HCT116 (cell line): ENCODE data around the gene C18orf32. TPM values are rescaled to one million over a fixed set of nuclear protein-coding genes. Genes with fewer than 3 reads are reported as not detected.

Source experiments
- ATAC-seq: fragments of 200-7000 bp; cut with Tn5 transposase; 2 replicates; pipeline ENCODE4 v1.9.1; 2020; ENCODE audit warnings: mild to moderate bottlenecking, moderate library complexity
- BruUV-seq: library from RNA; stranded (reverse); fragments of 400-500 nt; replicated peaks from 2 replicates; lab custom pipeline; 2021; lab: Mats Ljungman, UMichigan
- CTCF ChIA-PET: fragments of 300-600 bp; sonication (Branson Sonifier 250); formaldehyde crosslinking; loops from one replicate; lab custom pipeline; 2021; ENCODE audit warnings: antibody characterized with exemption; lab: Charles Lee
- POLR2A ChIA-PET: fragments of 300-600, 350-600 bp; sonication (Branson Sonifier 250); formaldehyde crosslinking; loops from one replicate; lab custom pipeline; 2021; ENCODE audit warnings: antibody characterized with exemption; lab: Charles Lee
- RAD21 ChIA-PET, 2 experiments: fragments of 300-600 bp; sonication (Branson Sonifier 250); formaldehyde crosslinking; loops; one replicate each; lab custom pipeline; 2023; ENCODE audit warnings: low total read pairs in 2 of 2; ENCODE audit not compliant: uncharacterized antibody in 2 of 2, unreplicated experiment in 2 of 2, low non-redundant PET in 1 of 2; lab: Charles Lee
- DNase-seq: peaks from one replicate; pipeline ENCODE4 v3.0.0-alpha.2; 2010; ENCODE audit warnings: low read depth, low spot score
- H2AFZ ChIP-seq: fragments of 200-600 bp; shearing (Covaris generic), sonication (generic); 2 replicates; pipeline ENCODE4 v1.6.1; 2017; ENCODE audit warnings: low read depth, mixed run types, mixed read lengths, antibody characterized with exemption, low read length; ENCODE audit not compliant: poor library complexity, severe bottlenecking
- H3K27ac ChIP-seq: 2 replicates; pipeline ENCODE4 v1.5.1; 2012; ENCODE audit warnings: low read depth, low read length
- H3K27me3 ChIP-seq: fragments of 200-600 bp; sonication (generic); 2 replicates; pipeline ENCODE4 v1.6.1; 2016; ENCODE audit warnings: mixed run types, low read length, mixed read lengths; ENCODE audit not compliant: insufficient read depth
- H3K36me3 ChIP-seq, 2 experiments: fragments of 200-500 bp in 1 of 2; fragments of 200-600 bp in 1 of 2; sonication (Bioruptor generic) in 1 of 2; sonication (generic) in 1 of 2; 2 replicates each; pipeline versions ENCODE4 v1.5.1 to v1.6.1; 2014 to 2016; ENCODE audit warnings: low read length in 2 of 2, inconsistent platforms in 1 of 2, mixed read lengths in 1 of 2, mixed run types in 1 of 2; ENCODE audit not compliant: insufficient read depth in 2 of 2, control insufficient read depth in 1 of 2
- H3K4me1 ChIP-seq, 2 experiments: fragments of 200-600 bp in 1 of 2; sonication (generic) in 1 of 2; 2 replicates each; pipeline versions ENCODE4 v1.5.1 to v1.6.1; 2012 to 2017; ENCODE audit warnings: low read length in 2 of 2, inconsistent platforms in 1 of 2, mild to moderate bottlenecking in 1 of 2, mixed read lengths in 1 of 2, mixed run types in 1 of 2, moderate library complexity in 1 of 2; ENCODE audit not compliant: insufficient read depth in 2 of 2, control insufficient read depth in 1 of 2
- H3K4me2 ChIP-seq: fragments of 200-600 bp; sonication (generic); 2 replicates; pipeline ENCODE4 v1.6.1; 2017; ENCODE audit warnings: mixed run types, low read length, mixed read lengths
- H3K4me3 ChIP-seq, 2 experiments: fragments of 200-600 bp in 1 of 2; sonication (generic) in 1 of 2; replicated peaks in 1 of 2; 2 replicates each; pipeline ENCODE4 v1.5.1; 2011 to 2016; ENCODE audit warnings: low read length in 2 of 2, control low read depth in 1 of 2, low read depth in 1 of 2, mild to moderate bottlenecking in 1 of 2, mixed read lengths in 1 of 2, mixed run types in 1 of 2
- H3K79me2 ChIP-seq: fragments of 200-600 bp; sonication (generic); 2 replicates; pipeline ENCODE4 v1.6.1; 2017; ENCODE audit warnings: mild to moderate bottlenecking, mixed run types, low read length, moderate library complexity, mixed read lengths; ENCODE audit not compliant: insufficient read depth
- H3K9ac ChIP-seq: fragments of 200-600 bp; sonication (generic); 2 replicates; pipeline ENCODE4 v1.6.1; 2016; ENCODE audit warnings: low read length, mixed read lengths
- H3K9me2 ChIP-seq: fragments of 200-600 bp; sonication (generic), shearing (Covaris generic); 2 replicates; pipeline ENCODE4 v1.6.1; 2017; ENCODE audit warnings: mixed run types, mild to moderate bottlenecking, moderate library complexity; ENCODE audit not compliant: insufficient read depth
- H3K9me3 ChIP-seq, 2 experiments: fragments of 200-500 bp in 1 of 2; fragments of 200-600 bp in 1 of 2; sonication (Bioruptor generic) in 1 of 2; sonication (generic) in 1 of 2; 2 replicates each; pipeline ENCODE4 v1.6.1; 2014 to 2017; ENCODE audit warnings: low read length in 2 of 2, mixed read lengths in 2 of 2, inconsistent platforms in 1 of 2, low read depth in 1 of 2, mild to moderate bottlenecking in 1 of 2, mixed run types in 1 of 2, moderate library complexity in 1 of 2; ENCODE audit not compliant: control insufficient read depth in 1 of 2, insufficient read depth in 1 of 2
- H4K20me1 ChIP-seq: fragments of 200-600 bp; sonication (generic), shearing (Covaris generic); 2 replicates; pipeline ENCODE4 v1.6.1; 2017; ENCODE audit warnings: mixed run types, mild to moderate bottlenecking, moderate library complexity; ENCODE audit not compliant: insufficient read depth
- EZH2 ChIP-seq: fragments of 200-600 bp; sonication (generic); IDR thresholded peaks from 2 replicates; pipeline ENCODE4 v1.6.1; 2017; ENCODE audit warnings: antibody characterized with exemption, mixed run types
- EZH2phosphoT487 ChIP-seq: fragments of 200-600 bp; IDR thresholded peaks from 2 replicates; pipeline ENCODE4 v1.6.1; 2018; ENCODE audit warnings: antibody characterized with exemption, borderline replicate concordance
- JUND ChIP-seq: IDR thresholded peaks from 2 replicates; pipeline ENCODE4 v1.6.1; 2012
- POLR2A ChIP-seq: IDR thresholded peaks from 2 replicates; pipeline ENCODE4 v1.7.0; 2011; ENCODE audit warnings: borderline replicate concordance; ENCODE audit not compliant: insufficient read depth, insufficient read length; ENCODE audit errors: extremely low read depth
- POLR2AphosphoS5 ChIP-seq: IDR thresholded peaks from 2 replicates; pipeline ENCODE4 v1.6.1; 2011; ENCODE audit warnings: mild to moderate bottlenecking, low read depth, low read length, moderate library complexity
- RAD21 ChIP-seq: IDR thresholded peaks from 2 replicates; pipeline ENCODE4 v1.6.1; 2012; ENCODE audit warnings: low read depth, mild to moderate bottlenecking
- SIN3A ChIP-seq: IDR thresholded peaks from 2 replicates; pipeline ENCODE4 v1.6.1; 2012; ENCODE audit warnings: low read depth
- TCF7L2 ChIP-seq: IDR thresholded peaks from 2 replicates; pipeline ENCODE4 v1.7.0; 2011; ENCODE audit warnings: borderline replicate concordance, inconsistent platforms; ENCODE audit not compliant: insufficient read depth, insufficient read length; ENCODE audit errors: extremely low read depth
- YY1 ChIP-seq: IDR thresholded peaks from 2 replicates; pipeline ENCODE4 v1.6.1; 2011; ENCODE audit warnings: low read length, low read depth, moderate library complexity, mild to moderate bottlenecking; ENCODE audit not compliant: insufficient replicate concordance; ENCODE audit errors: extremely low read depth
- ZFX ChIP-seq: fragments of 450-650 bp; IDR thresholded peaks from 2 replicates; pipeline ENCODE4 v1.6.1; 2017
- ZNF274 ChIP-seq: fragments of 200-500 bp; sonication (Bioruptor generic); IDR thresholded peaks from 2 replicates; pipeline ENCODE4 v1.6.1; 2014; ENCODE audit warnings: mild to moderate bottlenecking, low read depth, low read length, inconsistent platforms
- intact Hi-C: fragments of 100-400 bp; cut with micrococcal nuclease; formaldehyde crosslinking; loops from 2 replicates; pipeline ENCODE4 v1.10.0; 2022
- total RNA-seq: library from RNA; stranded (reverse); gene quantifications from one replicate; pipeline ENCODE4 v1.2.1, GENCODE V29; 2021; ENCODE audit not compliant: unreplicated experiment
- TF ChIP-seq, protein P1 (sequence below): IDR thresholded peaks from 2 replicates; pipeline ENCODE4 v1.6.1; 2012
- TF ChIP-seq, protein P2 (sequence below): IDR thresholded peaks from 2 replicates; pipeline ENCODE4 v1.6.1; 2011; ENCODE audit warnings: mild to moderate bottlenecking, low read length, moderate library complexity; ENCODE audit not compliant: insufficient replicate concordance; ENCODE audit errors: extremely low read depth

C18orf32 gene
- total RNA-seq, 1 experiment from 2014 or later: 35.0 TPM

DNA sequence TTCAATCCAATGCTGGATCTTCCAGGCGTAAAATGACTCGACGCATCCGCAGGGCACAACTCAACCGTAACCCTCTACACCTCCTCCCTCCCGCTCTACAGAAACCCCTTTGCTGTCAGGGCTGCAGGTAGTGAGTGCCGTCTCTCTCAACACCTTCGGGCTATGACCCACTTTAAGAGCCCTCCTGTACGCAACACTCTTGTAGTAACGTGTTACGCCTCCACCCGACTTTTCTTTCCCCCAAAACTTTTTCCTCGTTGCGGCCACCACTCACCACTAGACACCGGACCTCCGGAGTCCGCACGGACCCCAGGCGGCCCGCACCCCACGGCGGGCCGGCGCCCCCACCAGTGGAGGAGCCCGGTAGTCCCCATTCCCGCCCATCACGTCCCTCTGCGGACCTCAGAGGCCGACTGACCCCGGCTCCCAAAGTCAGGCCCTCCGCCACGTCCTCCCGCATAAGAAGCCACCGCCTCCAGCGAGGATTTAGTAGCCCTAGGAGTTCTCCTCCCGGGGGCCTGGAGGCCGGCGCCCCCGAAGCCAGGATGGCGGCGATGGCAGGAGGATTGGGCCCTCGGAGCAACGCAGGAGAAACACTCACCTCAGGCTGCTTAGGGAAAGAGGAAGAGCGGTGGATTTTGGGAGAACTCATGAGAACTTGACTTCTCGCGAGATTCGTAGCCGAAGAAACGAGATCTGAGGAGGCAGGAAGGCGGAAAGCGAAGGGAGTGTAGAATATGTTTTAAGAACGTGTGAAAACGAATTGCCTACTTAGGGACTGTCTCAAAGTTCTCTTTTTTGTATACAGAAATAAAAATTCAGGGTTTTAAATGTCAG, 5.0 kb upstream of the C18orf32 start, which contains the start of gene RPL17 (continued):
- TF ChIP-seq TCF7L2 (no peak), EZH2phosphoT487 (no peak), POLR2A (peak; percentile 96), JUND (no peak)
- TF ChIP-seq, all 23 proteins: peak for 5

DNA sequence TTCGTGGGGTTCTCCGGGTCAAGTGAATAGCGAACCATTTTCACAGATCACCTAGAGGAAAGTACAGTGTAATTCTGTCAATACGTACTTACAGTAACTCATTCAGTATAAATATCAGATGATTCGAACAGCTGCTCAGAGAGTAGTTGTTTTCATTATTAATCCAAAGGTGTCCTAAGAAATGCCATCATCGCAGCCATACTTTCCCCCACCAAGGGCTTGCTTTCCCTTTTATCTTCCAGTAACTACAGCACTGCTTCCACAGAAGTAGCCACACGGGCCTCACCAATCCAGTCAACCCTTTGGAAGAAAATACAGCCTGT, 4.5 kb upstream of the C18orf32 start:
- no TSS peak for BruUV-seq
- peaks cover 10 to 45% of the 10 kb centered on the region in 2 experiments; a peak in 3 of 4 replicates for H3K4me1 ChIP-seq
- no peak for ATAC-seq

More for the DNA sequence above, 4.5 kb upstream of the C18orf32 start:
- peak overlapping the region; percentile 96 for H3K4me2 ChIP-seq
- ChIA-PET RAD21 (no interaction called here), POLR2A (no interaction called here), CTCF (no interaction called here)
- TF ChIP-seq POLR2AphosphoS5: no peak
- no peak for TF ChIP-seq ZNF274
- no peak for TF ChIP-seq YY1
- TF ChIP-seq ZFX: no peak
- TF ChIP-seq, protein P1, sequence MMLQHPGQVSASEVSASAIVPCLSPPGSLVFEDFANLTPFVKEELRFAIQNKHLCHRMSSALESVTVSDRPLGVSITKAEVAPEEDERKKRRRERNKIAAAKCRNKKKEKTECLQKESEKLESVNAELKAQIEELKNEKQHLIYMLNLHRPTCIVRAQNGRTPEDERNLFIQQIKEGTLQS: no peak
- no peak for TF ChIP-seq RAD21
- TF ChIP-seq EZH2: no peak
- TF ChIP-seq, protein P2, sequence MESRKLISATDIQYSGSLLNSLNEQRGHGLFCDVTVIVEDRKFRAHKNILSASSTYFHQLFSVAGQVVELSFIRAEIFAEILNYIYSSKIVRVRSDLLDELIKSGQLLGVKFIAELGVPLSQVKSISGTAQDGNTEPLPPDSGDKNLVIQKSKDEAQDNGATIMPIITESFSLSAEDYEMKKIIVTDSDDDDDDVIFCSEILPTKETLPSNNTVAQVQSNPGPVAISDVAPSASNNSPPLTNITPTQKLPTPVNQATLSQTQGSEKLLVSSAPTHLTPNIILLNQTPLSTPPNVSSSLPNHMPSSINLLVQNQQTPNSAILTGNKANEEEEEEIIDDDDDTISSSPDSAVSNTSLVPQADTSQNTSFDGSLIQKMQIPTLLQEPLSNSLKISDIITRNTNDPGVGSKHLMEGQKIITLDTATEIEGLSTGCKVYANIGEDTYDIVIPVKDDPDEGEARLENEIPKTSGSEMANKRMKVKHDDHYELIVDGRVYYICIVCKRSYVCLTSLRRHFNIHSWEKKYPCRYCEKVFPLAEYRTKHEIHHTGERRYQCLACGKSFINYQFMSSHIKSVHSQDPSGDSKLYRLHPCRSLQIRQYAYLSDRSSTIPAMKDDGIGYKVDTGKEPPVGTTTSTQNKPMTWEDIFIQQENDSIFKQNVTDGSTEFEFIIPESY: no peak
- no peak for TF ChIP-seq SIN3A
- H3K36me3 ChIP-seq: peaks cover 32 to 45% of the 10 kb centered on the region in 2 experiments
- intact Hi-C loops: loop anchor here (10.0 kb wide), 1 partner anchor 793 kb away; the partner anchor contains the start of genes CXXC1 and MBD1
- peak overlapping the region; percentile 90 for H3K9ac ChIP-seq
- H3K27ac ChIP-seq: peak overlapping the region; percentile 96
- H3K27me3 ChIP-seq: no peaks in the 10 kb centered on the region
- H2AFZ ChIP-seq: no peak overlapping the region
- peak overlapping the region; percentile 83 to 97 for H3K4me3 ChIP-seq
- H3K9me3 ChIP-seq: no peaks in the 10 kb centered on the region
- no peaks in the 10 kb centered on the region for H3K9me2 ChIP-seq
- H4K20me1 ChIP-seq: peaks cover 16% of the 10 kb centered on the region; the same call in 1 of the 2 replicates
- H3K79me2 ChIP-seq: peaks cover 35% of the 10 kb centered on the region
- no peak for DNase-seq
